HL-60/S4 treated with retinoic acid at 250 ng/mL for 4 days and 3 days (cell line): ENCODE data around the gene CCDC14.
"Not testable (repeated sequence)": the region's sequence is repeated elsewhere in the genome, so short reads cannot be mapped to it uniquely, and the experiment has no call there.

Experiments used
- in situ Hi-C: fragments of 300-500 bp; cut with MboI; formaldehyde crosslinking; loops from 2 replicates; pipeline ENCODE4 v1.7.0; 2022; ENCODE audit warnings: low sequenced_read_pairs

Gene CCDC14, protein sequence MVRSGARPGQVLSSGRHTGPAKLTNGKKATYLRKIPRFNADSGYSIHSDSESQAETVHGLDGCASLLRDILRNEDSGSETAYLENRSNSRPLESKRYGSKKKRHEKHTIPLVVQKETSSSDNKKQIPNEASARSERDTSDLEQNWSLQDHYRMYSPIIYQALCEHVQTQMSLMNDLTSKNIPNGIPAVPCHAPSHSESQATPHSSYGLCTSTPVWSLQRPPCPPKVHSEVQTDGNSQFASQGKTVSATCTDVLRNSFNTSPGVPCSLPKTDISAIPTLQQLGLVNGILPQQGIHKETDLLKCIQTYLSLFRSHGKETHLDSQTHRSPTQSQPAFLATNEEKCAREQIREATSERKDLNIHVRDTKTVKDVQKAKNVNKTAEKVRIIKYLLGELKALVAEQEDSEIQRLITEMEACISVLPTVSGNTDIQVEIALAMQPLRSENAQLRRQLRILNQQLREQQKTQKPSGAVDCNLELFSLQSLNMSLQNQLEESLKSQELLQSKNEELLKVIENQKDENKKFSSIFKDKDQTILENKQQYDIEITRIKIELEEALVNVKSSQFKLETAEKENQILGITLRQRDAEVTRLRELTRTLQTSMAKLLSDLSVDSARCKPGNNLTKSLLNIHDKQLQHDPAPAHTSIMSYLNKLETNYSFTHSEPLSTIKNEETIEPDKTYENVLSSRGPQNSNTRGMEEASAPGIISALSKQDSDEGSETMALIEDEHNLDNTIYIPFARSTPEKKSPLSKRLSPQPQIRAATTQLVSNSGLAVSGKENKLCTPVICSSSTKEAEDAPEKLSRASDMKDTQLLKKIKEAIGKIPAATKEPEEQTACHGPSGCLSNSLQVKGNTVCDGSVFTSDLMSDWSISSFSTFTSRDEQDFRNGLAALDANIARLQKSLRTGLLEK

DNA sequence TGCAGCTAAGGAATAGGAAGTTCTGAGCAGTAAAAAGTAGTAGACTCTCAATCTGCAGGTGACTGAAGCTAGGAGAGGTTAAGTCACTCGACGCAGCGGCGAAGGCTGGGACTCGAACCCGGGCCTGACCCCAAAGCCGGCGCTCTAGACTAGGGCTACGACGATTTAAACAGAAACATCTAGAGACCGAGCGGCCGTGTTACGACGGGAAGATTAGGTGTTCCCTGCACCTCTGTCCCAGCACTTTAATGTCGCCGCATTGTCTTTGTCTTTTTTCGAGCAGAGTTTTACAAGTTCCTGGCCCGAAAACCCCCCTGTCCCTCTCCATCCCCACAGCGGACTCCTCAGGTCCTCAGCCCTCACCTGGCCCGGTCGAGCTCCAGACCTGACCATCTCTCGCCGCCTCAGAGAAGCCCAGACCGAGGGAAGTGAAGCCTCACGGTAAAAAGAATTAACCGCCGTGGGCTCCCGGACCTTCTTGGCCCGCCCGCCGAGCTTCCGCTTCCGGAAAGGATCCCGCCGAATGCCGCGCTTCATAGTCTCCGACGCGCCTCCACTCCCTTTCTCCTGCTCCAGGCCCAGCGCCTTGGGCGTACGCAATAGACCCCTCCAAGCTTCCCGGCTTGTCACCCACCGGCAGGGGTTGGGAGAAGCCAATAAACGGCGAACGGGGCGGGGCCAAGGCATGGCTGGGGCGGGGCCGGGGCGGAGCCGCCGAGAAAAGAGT lies at the start of gene CCDC14:
Gene CCDC14 (minus strand): TSS at position 449 of the 727 bp plus-strand sequence. CDS start 56 bp downstream, at position 393.
- in situ Hi-C loops = no loop called here

DNA sequence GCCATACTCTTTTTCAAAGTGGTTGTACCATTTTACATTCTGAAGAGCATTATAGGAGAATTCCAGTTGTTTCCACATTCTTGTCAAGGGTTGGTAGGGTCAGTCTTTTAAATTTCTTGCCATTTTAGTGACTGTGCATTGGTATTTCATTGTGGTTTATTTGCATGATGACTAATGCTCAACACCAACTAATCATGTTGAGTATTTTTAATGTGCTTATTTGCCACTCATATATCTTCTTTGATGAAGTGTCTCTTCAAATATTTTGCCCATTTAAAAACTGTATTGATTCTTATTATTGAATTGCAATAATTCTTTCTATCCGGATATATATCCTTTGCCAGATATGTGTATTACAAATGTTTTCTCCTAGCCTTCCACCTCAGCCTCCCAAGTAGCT lies 47.3 kb upstream of the CCDC14 start:
- in situ Hi-C loops = not testable (repeated sequence)

DNA sequence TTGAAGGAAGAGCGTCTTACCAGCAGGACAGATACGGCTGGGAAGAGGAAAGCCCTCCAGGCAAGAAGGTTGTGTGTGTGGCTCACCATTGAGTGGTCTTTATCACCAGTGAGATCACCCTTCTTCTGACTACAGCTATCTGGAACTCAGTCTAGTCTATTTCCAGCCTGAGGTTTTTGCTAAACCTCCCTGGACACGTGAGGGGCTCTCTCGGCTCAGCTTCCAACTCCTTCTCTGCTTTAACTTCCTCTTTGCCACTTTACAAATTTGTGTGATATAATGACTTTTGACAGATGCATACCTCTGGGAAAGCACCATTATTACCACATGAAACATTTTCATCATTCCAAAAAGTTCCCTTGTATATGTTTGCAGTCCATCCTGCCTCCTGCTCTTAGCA lies 46.2 kb upstream of the CCDC14 start:
- in situ Hi-C loops = no loop called here

DNA sequence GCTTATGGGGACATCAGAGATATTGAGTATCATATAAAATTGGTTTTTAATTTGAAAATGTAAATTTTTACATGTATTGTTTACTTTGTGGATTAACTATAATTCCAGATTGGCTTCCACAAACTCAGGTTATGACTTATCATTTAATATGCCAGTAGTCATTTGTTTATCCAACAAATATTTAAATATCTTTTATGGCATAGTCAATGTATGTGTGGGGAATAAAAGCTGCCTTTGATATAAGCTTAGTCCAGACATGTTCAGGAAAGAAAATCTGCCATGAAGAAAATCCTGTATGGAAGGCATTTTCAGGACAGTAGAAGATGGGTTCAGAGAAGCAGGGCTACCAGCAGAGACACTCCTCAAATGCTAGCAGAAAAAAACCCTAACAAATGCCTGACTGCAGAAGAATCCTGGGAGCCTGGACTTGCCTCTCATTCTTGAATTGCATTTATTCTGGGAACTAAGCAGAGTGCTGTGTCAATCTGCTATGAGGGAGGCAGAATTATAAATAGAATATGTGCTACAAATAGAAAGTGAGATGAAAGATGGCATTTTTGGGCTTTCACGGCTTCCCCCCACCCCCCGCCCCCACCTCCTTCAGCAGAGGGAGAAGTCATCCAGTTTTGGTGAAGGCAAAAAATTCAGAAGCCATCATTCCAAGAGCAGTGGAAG lies 41.5 kb upstream of the CCDC14 start:
- in situ Hi-C loops = not testable (repeated sequence)

DNA sequence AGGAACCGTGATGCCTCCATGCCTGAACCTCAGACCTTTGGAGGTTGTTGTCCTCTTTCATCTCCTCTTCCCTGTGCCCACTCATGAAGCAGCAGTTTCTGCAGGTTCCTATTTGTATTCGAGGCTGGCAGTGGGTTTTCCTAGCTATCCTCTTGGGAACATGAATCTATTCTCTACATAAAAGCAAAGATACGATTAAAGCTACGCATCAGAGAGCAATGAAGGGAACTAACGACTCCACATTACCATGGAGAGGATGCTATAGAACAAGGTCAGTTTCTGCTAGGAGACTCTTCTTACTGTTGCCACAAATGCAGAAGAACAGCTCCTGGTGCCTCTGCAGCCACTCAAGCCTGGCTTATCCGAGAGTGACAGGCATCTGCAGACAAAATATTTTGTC lies 40.3 kb upstream of the CCDC14 start:
- in situ Hi-C loops = not testable (repeated sequence)

DNA sequence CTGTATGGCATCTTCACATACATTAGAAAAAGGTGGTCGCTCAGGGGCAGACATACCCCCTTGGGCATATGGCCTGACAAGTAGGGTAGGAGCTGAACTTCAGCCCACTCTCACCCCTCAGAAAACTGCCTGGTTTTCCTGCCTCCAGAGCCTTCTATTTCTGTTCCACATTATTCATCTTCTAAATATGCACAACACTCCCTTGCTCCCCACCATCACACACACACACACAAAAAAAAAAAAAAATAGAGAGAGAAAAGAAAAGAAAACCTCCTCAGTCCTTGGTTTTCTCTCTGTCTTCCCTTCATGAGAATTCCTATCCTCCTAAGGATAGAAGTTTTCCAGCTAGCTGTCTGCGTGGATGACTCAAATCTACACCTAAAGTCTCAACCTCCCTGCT lies 36.5 kb upstream of the CCDC14 start:
- in situ Hi-C loops = no loop called here

DNA sequence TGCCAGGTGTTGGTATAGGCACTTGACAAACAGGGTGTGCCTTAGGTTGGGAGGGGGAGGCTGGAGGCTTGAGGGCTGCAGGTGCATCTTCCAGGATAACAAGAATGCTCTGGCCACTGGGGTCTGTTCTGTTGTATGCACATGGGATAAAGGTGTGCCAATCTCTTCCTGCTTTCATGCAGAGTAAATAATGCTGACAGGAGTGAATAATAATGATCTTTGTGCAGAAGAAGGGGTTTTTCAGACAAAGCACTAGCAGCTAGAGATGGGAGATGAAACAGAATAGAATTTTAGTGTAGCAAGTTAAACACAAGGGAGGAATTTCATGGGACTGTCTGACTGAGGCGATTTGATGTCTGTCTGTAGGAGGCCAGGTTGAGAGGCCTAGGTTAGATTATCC lies 32.8 kb upstream of the CCDC14 start:
- in situ Hi-C loops = no loop called here

DNA sequence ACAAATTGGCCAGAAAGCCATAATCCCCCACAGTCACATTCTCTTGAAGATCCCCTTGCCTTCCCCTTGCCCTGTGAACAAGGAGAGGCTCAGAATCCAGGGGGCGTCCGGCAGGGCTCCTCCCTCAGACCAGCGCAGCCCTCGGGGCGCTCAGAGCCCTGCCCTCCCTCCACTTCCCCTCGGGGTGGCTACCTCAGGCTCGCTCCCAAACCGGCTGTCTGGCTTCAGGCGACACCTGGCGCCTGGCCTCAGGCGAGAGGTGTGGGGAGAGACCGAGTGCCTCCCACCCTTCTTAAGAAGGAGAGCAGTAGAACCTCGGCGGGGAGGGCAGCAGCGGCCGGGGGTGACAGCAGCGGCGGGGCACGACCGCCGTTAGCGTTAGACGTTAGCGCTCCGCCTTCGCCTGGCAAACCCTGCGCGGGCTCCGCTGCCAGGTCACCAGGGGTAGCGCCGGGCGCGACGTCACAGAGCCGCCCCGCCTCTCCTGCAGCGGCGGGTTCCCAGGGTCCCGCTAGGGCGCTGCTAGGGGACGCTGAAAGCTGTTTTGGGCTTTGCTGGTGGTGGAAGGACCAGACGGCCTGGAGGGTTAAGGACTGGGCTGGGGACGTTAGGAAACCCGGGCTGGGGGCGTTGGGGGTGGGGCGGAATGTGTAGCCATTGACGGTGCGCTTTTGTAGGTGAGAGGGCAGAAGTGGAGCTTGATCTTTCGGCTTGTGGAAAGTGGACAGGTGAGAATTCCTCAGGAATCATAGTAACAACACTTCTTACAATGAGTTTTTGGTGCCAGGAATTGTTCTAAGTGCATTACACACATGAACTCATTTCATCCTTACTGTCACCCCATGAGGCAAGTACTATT lies 30.9 kb upstream of the CCDC14 start, which contains the start of gene ROPN1:
Gene ROPN1 (minus strand): TSS at position 395 of the 859 bp plus-strand sequence. CDS start 11,643 bp downstream, outside the sequence.
- in situ Hi-C loops = not testable (repeated sequence)

DNA sequence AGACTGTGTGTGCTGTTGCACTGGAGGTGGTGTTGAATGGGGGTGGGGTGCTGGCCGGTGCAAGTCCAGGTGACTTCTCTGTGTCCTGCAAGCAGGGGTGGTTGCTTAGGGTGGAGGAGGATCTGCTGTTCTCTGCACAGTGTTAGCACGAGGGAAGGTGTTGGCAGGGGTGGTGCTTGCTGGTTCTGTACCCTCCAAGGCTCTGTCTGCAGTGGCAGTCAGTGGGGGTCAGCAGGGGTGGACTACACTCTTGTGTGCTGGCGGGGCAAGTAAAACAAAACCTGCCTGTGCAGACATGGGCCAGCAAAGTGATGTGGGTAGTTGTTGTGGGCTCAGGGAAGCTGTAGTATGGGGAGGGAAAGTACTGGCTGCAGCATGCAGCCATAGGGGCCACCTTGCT lies 25.4 kb upstream of the CCDC14 start:
- in situ Hi-C loops = no loop called here

DNA sequence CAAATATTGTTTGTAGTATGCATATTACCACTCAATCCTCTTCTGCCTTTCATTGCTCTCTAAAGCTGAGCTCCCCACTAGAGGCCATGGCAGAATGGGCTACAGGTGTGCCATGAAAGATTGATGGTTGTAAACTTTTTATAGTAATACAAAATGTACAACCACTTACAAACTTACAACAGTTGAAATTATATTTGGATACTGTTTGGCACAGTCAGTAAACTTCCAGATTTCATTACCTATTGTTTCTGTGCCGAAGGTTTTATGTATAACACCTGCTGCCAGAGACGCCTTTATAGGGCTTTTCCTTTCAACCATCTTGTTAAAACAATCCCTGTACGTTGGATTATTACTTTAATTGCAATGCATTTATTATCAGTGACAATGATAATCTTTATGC lies 23.9 kb upstream of the CCDC14 start:
- in situ Hi-C loops = no loop called here

DNA sequence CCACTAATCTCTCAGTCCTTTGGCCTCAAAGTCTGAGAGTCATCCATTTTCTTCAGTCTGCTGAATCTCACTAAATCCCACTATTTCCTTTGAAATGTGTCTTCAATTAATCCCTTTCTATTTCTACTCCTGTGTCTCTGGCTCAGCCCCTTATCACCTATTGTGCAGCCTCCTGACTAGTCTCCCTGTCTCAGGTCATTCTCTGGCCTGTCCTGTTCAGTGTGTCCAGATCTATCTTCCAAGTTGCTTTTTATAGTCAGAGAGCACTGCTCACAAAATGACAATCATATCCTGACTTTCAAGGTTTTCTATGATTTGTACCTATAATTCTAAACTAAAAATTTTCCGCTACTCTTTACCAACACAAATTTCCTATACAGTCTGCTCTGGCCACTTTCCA lies 23.3 kb upstream of the CCDC14 start:
- in situ Hi-C loops = no loop called here

DNA sequence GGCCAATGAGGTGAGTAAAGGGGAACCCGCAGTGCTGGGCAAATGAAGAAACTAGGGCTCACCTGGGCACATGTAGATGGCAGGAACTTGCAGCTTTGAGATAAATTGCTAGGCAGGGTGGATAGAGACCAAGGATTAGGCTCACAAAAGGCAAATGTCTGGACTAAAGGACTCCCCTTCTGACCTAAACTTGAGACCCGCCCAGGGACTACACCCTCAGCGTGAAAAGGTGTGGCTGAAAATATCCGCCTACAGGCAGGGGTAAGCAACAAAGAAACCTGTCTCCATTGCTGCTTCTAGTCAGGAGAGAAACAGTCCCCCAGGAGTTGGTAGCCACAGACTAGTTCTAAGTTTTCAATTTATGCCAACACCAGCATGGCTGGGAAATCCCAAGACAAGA lies 20.3 kb upstream of the CCDC14 start:
- in situ Hi-C loops = not testable (repeated sequence)

DNA sequence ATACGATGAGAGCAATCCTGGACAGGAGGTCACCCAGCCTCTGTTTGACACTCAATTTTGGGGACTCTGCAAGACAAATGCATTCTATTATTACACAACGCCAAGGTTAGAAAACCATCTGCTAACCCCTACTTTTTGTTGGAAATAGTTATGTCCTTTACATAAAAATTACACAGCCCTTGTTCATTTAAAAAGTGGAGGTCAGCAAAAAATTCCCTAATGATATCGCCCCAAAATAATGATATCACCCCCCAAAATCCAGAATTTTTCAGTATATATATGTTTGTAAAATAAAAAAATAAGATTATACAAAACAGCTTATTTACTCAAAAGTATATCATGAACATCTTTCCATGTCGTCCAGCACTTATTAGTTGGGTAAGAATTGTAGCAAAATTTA lies 19.5 kb upstream of the CCDC14 start:
- in situ Hi-C loops = no loop called here

DNA sequence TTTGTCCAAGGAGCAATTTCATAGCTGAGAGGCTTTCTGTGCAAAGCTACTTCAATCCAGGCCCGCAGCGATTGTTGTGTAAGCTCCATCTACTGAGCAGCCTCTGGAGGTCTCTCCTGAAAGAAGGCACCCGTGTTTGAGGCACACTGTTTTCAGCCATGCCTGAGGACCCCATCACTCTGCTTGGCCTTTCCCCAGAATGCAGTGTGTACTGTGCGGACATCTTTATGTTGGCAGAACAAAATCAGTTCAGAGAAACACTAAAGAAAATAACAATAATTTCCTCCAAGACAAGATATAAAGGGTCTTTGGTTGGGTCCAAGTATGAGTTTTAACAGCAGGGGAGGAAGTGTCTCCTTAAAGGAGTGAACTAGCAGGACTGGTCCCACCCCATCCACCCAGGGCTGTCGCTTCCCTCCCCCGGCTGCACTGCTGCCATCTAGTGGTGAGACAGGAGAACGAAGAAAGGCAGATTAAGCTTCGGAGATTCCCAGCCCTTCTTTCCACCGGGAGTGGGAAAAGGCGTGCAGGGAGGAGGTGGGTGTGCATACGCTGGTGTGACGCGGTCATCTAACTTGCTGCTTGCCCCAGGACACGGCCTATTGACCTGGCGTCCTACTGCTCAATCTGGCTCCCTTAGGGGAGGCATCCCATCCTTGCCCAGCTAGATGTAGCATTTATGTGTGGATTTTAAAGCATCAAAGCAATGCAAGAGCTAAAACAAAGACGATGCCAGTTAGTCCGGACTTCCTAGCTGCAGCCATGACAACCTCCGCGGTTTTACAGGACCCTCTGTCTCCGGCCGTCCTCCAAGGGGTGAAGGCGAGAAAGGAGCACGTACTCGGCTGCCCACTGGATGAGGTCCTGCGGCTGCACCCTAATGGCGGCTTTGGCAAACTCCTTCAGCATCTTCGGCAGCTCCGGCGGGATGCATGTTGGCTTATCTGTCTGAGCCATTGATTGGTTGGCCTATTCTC lies 18.8 kb upstream of the CCDC14 start:
- in situ Hi-C loops = not testable (repeated sequence)

DNA sequence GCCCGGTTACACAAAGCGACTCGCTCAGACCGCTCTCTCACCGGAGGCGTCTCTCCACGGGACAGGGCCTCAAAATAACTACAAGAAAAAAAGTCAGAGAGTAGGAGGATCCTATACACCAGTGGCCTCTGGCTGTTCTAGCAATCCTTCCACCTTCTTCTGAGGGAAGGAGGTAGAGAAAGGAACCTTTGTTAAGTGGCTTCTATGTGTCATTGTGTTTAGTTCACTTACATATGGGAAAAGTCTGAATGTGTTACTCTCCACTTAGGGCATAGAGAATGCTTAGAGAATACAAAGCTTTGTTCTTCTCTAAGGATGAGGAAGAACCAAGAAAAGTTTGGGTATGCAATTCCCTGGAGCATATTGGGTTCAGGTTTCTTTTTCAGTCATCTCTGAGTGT lies 15.9 kb upstream of the CCDC14 start:
- in situ Hi-C loops = not testable (repeated sequence)

DNA sequence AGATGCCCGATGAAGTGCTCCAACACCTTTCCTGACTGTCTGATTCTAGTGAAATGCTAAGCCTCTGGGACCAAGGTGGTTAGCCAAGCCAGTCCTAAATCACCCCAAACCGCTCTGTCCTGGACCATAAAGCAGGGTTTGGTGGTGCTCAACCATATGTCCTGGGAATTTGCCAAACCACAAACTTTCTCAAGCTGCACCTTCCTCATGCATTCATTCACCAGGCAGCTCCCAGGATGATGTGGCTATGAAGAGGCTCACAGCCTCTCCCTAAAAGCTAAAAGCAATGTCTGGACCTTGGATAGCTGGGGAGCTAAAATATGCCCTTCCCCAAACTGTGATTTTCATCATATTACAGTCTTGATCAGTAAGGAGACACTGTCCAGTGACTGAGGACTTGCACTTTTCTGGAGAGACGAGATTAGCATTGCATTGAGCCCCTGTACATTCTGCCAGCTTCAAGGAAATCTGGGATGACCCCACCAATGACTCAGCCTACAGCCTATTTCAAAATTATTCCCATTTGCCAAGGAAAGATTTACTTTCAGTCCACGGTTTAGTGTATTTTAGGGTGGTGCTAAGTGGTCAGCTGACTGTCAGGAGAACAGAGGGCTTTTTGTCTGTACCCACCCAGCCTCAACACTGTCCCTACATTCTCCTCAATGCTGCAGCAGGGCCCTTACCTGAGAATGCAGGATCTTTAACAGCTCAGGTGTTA lies 15.3 kb upstream of the CCDC14 start:
- in situ Hi-C loops = not testable (repeated sequence)

DNA sequence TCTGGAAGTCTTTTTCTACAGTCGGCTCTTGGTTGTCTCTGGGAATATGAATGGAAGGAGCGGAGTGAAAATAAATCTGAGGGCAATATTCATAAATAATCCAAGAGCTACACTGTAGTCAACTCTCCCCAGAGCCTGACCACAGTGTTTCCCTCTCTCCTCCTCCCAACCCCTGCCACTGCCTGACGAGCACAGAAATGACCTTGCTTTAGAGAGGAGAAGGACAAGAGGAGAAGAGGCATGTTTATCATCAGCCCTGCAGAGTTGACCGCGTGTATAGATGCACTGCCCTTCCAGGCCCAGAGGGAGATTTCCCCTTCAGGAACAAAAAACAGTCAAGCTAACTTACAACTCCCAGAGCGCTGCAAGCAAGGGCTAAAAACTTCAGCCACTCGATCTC lies 14.0 kb upstream of the CCDC14 start:
- in situ Hi-C loops = not testable (repeated sequence)

DNA sequence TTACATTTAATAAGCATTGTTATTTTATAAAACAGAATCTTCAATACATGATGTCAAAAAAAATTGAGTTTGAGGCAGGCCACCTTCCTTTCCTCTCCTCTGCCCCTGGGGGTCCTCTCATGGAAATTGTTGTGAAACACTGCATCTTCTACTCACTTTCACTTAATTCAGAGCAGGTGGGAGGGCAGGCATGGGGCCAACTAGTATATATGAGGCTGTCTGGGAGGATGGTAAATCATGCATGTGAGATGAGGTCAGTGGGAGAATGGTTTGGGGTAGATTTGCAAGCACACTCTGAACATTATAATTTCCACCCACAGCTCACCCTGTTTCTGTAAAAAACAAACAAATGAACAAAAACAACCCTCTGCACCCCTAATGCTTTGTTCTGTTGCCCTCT lies 10.4 kb upstream of the CCDC14 start:
- in situ Hi-C loops = no loop called here
